ENCODE results near the gene CPSF4L. TPM values are rescaled to one million over a fixed set of nuclear protein-coding genes. Genes with fewer than 3 reads are reported as not detected.

The CPSF4L gene
- total RNA-seq, 2 experiments from 2014 or later: not detected

- intact Hi-C loops (cut with micrococcal nuclease; ENCODE audit: unreplicated experiment): no loop called here
- no TSS peak for BruUV-seq (replicated peaks)
Observed at GRCh38 chr17:73308017-73308823, 46.5 kb upstream of the CPSF4L start.

GRCh38 chr17:73307130-73307529, 45.5 kb upstream of the CPSF4L start:
- intact Hi-C loops (cut with micrococcal nuclease; ENCODE audit: unreplicated experiment): no loop called here
- H4K20me1 ChIP-seq (ENCODE audit: insufficient read depth, low read length): no peaks in the 10 kb centered on the region
- no peak overlapping the region for H3K4me3 ChIP-seq (ENCODE audit: low read depth, low read length, poor library complexity, severe bottlenecking)
- BruUV-seq (replicated peaks): no TSS peak
- DNase-seq (ENCODE audit: low spot score): no peak
- no peak overlapping the region for H3K4me2 ChIP-seq (ENCODE audit: low read length)
- H3K79me2 ChIP-seq (ENCODE audit: insufficient read depth, low read depth, low read length): no peaks in the 10 kb centered on the region
- H3K9me2 ChIP-seq (ENCODE audit: insufficient read depth, low read length): no peaks in the 10 kb centered on the region
- H2AFZ ChIP-seq (ENCODE audit: low read length): no peak overlapping the region
- H3K27ac ChIP-seq (ENCODE audit: low read depth, low read length, poor library complexity, severe bottlenecking): no peak overlapping the region
- no peaks in the 10 kb centered on the region for H3K36me3 ChIP-seq (ENCODE audit: insufficient read depth, low read length)
- ChIA-PET CTCF (ENCODE audit: unreplicated experiment) (no interaction called here), POLR2A (interaction anchor here (0.6 to 0.7 kb wide), 3 partner anchors 24 to 773 kb away, joined by 3 to 6 read pairs (median 3); no protein-coding TSS in a partner anchor)
- TF ChIP-seq EZH2phosphoT487 (IDR thresholded peaks at IDR 0.05; ENCODE audit: borderline replicate concordance, low read depth, low read length): no peak
- TF ChIP-seq CTCF (conservative IDR thresholded peaks at IDR 0.05; ENCODE audit: low read length): no peak
- no peaks in the 10 kb centered on the region for H3K4me1 ChIP-seq (ENCODE audit: insufficient read depth, low read length, poor library complexity, severe bottlenecking)
- H3K9me3 ChIP-seq (ENCODE audit: low read length): no peaks in the 10 kb centered on the region

More at GRCh38 chr17:73308017-73308823, 46.5 kb upstream of the CPSF4L start:
- Histone ChIP-seq H3K79me2 (ENCODE audit: insufficient read depth, low read depth, low read length) (no peaks in the 10 kb centered on the region), H3K4me1 (ENCODE audit: insufficient read depth, low read length, poor library complexity, severe bottlenecking) (no peaks in the 10 kb centered on the region), H3K27ac (ENCODE audit: low read depth, low read length, poor library complexity, severe bottlenecking) (no peak overlapping the region), H4K20me1 (ENCODE audit: insufficient read depth, low read length) (no peaks in the 10 kb centered on the region), H3K4me3 (ENCODE audit: low read depth, low read length, poor library complexity, severe bottlenecking) (no peak overlapping the region), H3K36me3 (ENCODE audit: insufficient read depth, low read length) (no peaks in the 10 kb centered on the region), H3K9me3 (ENCODE audit: low read length) (no peaks in the 10 kb centered on the region), H3K4me2 (ENCODE audit: low read length) (no peak overlapping the region), H3K9me2 (ENCODE audit: insufficient read depth, low read length) (no peaks in the 10 kb centered on the region), H2AFZ (ENCODE audit: low read length) (no peak overlapping the region)
- no peak for TF ChIP-seq CTCF (conservative IDR thresholded peaks at IDR 0.05; ENCODE audit: low read length)
- TF ChIP-seq EZH2phosphoT487 (IDR thresholded peaks at IDR 0.05; ENCODE audit: borderline replicate concordance, low read depth, low read length): no peak
- DNase-seq (ENCODE audit: low spot score): no peak
- CTCF ChIA-PET (ENCODE audit: unreplicated experiment): no interaction called here
- POLR2A ChIA-PET: interaction anchor here (0.7 kb wide), 1 partner anchor 411 kb away, joined by 6 read pairs; no protein-coding TSS in a partner anchor

All from OCI-LY7 (cell line).